HG02798 (cell line): Measurements from ENCODE around the gene CSRP1.
"Not testable (repeated sequence)": the region's sequence is repeated elsewhere in the genome, so short reads cannot be mapped to it uniquely, and the experiment has no call there.

ENCODE experiments used
- ATAC-seq: cut with Tn5 transposase; IDR thresholded peaks from one replicate; pipeline ENCODE4 v1.9.1; 2021; ENCODE audit warnings: mild to moderate bottlenecking; ENCODE audit not compliant: unreplicated experiment, poor library complexity

Gene CSRP1

GRCh38 chr1:201538612-201539551 lies 32.0 kb upstream of the CSRP1 start, which contains the start of gene NAV1:
Gene NAV1 (plus strand): TSS chr1:201539127. CDS start chr1:201622885, 83,758 bp downstream.
- ATAC-seq, result no peak

DNA sequence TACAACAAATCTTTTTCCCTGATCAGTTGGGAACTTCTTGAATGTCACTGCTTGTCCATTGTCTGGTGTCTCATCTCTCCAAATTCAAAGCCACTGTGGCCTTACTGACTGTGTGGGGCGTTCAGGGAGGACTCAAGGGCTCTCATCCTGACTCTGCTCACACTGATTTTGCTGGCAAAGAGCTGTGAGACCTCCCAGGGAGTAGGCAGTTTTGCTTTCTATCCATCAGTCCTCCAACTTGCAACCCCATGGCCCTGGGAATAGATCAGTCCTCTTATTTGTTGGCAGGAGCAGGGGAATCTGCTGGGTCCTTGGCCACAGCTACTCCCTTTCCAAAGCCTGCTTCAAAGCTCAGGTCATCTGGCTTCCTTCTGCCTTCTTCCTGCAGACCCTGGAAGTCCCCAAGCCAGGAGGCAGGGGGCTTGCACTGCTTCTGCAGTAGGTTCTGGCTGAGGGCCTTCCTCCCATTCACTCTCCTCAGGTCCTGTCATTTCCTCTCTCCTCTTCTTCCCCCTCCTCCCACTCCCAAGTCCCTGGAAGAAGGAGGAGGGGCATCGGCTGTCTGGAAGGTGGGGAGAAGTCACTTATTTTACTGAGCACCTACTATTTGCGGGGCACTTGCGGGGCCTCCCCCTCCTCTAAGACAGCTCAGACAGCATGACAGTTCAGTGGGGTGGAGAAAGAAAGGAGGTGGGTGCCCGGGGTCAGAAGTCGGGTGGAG lies 31.1 kb upstream of the CSRP1 start:
- no peak for ATAC-seq

DNA sequence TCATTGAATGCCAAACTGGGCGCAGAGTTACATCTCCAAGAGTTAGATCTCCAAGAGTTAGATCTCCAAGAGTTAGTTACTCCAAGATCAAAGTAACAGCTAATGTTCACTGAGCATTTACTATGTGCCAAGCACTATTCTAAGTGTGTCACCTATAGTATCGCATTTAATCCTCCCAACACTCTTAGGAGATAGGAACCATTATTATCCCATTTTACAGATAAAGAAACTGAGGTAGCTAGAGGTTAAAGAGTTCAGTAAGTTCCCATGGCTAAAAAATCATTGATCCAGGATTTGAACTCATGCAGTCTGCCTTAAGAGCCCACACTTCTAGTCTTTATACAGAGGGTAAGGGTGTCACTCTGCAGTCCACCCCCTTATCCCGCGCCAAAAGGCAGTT lies 30.5 kb upstream of the CSRP1 start:
- no peak for ATAC-seq

DNA sequence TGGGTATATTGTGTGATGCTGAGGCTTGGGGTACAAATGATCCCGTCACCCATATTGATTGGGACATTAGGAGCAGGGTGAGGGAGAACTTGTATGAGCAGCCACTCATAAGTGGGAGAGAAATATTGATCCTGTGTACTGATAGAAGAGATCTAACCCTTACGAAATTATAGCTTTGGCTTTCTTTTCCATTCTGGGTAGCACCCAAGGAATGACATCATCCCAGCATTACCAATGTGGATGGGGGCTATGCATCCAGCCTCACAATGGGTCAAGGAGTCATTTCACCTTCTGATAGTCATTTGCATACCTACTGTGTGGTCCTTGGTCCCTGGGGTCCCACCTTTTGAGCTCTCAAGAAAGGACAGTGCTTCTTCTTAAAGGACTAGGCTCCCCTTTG lies 30.1 kb upstream of the CSRP1 start:
- ATAC-seq, result no peak

DNA sequence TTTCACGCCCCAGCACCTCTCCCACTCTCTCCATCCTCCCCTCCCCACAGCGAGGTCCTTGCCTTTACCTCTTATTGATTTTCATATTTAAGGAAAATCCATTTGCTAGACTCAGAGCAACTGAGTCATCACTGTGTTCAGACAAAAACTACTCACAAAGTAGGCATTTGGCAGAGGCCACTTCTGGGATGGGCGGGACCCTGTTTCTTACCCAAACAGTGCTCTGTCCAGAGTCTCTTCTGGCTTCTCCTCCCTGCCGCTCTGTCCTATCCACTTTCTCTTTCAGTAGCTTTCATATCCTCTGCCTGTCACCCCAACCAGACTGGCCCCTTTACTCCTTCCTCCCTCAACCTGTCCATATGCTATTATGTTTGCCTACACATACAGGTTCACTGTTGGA lies 29.6 kb upstream of the CSRP1 start:
- no peak for ATAC-seq

- ATAC-seq, result no peak
These were observed 29.0 kb upstream of the CSRP1 start for GRCh38 chr1:201535919-201536245.

GRCh38 chr1:201535046-201535918 lies 28.4 kb upstream of the CSRP1 start:
- ATAC-seq, result no peak

DNA sequence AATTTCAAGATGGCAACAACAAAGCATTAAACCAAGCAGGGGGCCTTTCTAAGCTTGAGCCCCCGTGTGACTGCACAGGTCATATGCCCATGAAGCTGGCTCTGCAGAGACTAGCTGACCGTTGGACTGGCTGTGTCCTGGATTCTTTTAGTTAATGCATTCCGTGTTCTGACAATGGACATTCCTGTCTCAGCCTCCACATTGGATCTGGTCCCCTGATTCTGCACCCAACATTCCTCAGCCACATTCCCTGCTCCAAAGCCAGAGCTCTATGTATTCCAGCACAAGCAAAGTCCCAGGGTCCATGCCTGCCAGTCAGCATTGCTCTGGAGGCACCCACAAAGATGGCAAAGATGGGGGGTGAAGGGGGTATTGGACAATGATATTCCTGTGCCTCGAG lies 26.9 kb upstream of the CSRP1 start:
- ATAC-seq, result no peak

DNA sequence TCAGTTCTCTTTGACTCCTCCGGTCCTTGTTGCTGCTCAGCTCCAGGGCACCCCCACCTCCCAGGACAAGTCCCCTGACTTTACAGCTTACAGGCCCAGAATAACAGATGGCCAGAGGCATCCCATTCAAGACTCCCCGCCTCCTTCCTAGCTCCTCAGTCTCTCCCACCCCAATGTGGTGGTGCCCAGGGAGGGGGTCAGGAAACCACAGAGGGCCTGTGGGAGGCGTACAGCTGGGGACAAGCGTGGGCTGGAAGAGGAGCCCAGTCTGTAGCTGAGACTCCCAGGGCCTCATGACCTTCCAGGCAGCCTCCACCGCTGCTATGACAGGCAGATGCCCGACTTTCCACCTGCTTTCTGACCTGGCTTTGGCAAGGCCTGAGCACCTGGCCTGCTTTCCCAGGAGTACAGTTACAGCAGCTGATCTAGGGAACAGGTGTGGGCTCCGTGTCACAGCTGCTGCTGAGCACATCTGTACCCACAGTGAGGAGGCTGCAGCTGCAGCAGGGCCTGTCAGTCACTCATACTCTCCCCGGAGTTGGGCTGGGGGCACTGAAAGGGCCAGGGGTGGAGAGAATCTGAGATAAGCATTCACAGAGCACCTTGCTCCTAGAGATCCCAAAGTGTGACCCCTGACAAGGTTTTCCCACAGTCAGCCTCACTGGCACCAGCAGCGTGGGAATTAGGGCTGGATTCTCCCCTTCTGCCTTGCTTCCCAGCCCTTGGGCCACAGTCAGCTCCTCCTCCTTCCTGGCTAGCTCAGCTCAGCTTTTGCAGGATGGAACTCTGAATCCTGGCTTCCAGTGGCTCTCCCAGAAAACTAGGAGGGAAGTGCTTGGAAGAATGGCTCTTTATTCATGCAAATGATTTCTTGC lies 24.9 kb upstream of the CSRP1 start:
- no peak for ATAC-seq

GRCh38 chr1:201530741-201531531 lies 24.0 kb upstream of the CSRP1 start:
- ATAC-seq, result peak; percentile 53

GRCh38 chr1:201528631-201529252 lies 21.8 kb upstream of the CSRP1 start:
- no peak for ATAC-seq

GRCh38 chr1:201527879-201528278 lies 21.0 kb upstream of the CSRP1 start:
- no peak for ATAC-seq

GRCh38 chr1:201525193-201525778 lies 18.4 kb upstream of the CSRP1 start:
- no peak for ATAC-seq

GRCh38 chr1:201520046-201520575 lies 13.2 kb upstream of the CSRP1 start:
- not testable (repeated sequence) for ATAC-seq

DNA sequence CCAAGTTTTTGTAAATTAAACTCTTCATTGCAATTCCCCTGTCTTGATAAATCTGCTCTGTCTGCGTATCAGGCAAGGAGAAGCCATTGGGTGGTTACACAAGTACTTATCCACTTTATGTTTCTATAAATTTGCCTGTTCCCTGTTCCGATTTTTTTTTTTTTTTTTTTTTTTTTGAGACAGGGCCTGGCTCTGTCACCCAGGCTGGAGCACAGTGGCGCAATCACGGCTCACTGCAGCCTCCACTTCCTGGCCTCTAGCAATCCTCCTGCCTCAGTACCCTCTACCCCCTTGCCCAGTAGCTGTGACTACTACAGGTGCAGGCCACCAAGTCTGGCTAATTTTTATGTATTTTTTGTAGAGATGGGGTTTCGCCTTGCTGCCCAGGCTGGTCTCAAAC lies 11.1 kb upstream of the CSRP1 start:
- no peak for ATAC-seq

- no peak for ATAC-seq
These were observed 10.7 kb upstream of the CSRP1 start for GRCh38 chr1:201517631-201518030.

DNA sequence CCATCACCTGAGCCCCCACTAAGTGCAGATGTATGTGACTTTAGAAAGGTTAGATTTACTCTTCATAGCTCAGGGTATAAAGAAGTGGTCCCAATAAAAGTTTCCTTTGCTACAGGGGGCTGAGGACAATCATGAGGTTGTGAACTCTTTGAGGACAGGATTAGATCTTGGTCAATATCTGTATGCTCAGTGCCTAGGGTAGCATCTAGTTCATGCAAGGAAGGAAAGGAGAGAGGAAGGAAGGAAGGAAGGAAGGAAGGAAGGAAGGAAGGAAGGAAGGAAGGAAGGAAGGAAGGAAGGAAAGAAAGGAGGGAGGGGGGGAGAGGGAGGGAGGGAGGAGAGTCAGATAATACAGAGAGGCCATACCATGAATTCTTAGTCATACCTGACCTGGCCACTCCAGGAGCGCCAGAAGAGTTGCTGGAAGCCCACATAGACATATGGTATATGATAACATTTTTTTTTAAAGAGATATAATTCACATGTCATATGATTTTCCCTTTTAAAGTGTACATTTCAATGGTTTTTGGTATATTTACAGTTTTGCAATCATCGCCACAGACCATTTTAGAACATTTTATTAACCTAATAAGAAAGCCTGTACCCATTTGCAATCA lies 9.7 kb upstream of the CSRP1 start:
- ATAC-seq, result no peak
